Measurements from ENCODE around the gene ZNF664. TPM values are rescaled to one million over a fixed set of nuclear protein-coding genes. Genes with fewer than 3 reads are reported as not detected.

ZNF664 gene
- total RNA-seq, 6 donors from 2014 or later = 49.1 to 112 (median 91.8) TPM

DNA sequence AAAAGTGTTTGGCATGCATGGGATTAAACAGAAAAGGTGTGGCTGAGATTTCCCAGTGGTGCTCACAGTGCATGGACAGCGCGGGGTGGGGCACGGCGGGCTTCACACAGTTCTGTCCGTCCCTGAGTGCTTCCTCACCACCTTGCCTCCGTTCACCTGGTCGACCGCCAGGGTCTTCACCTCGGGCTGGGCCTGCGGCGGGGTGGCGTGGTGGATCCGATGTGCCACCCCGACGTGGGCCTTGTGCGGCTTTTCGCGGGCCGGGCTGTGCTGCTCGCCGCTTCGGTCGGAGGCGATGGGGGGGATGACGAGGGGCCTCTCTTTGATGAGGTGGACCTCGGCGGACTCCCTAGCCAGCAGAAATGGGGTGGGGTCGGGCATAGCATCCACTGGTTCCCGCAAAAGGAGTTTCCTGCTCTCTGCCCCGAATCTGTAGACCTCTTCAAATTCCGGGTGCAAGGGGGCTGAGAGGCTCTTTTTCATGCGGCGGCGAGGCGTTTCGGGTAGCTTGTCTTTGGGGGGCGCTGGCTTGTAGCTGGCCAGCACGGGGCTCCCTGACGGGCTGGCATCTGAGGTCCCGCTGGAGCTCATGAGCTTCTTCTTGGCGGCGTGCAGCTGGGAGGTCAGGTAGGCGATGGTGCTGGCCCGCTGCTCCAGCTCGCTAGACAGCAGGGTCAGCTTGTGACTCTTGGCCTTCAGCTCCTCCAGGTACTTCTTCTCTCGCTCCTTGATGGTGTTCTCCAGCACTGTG is 35.9 kb upstream of the ZNF664 start:
- TF ChIP-seq POLR2A (IDR thresholded peaks at IDR 0.05) (no peak), EP300 (IDR thresholded peaks at IDR 0.05) (no peak), CTCF (IDR thresholded peaks at IDR 0.05) (no peak), POLR2AphosphoS5 (IDR thresholded peaks at IDR 0.05) (no peak)
- Histone ChIP-seq H3K27me3 (no peaks in the 10 kb centered on the region), H3K36me3 (peaks cover 0 to 51% (median 28%) of the 10 kb centered on the region in 4 donors), H3K4me3 (no peak overlapping the region), H3K27ac (peak overlapping the region in 3 of 4 donors; percentile 41 to 64 (median 45)), H3K4me1 (peaks cover 7 to 38% (median 26%) of the 10 kb centered on the region in 4 donors), H3K9me3 (no peaks in the 10 kb centered on the region)
- WGBS, 2 donors = 93 to 95% methylated on average over 39 to 46 of the region's 46 CpGs
- ATAC-seq (ENCODE audit: low FRiP score in 2 of 2) (no peak), DNase-seq (peak in 1 of 2 donors; percentile 78)

GRCh38 chr12:123937707-123938591 is 35.1 kb upstream of the ZNF664 start:
- peak in 1 of 2 donors; percentile 56 for DNase-seq
- peak; percentile 25 to 61 for ATAC-seq (ENCODE audit: low FRiP score in 2 of 2)
- Histone ChIP-seq H3K36me3 (peaks cover 0 to 59% (median 34%) of the 10 kb centered on the region in 4 donors), H3K27me3 (no peaks in the 10 kb centered on the region), H3K4me1 (peaks cover 7 to 38% (median 26%) of the 10 kb centered on the region in 4 donors), H3K9me3 (no peaks in the 10 kb centered on the region), H3K27ac (peak overlapping the region; percentile 29 to 64 (median 43)), H3K4me3 (no peak overlapping the region)
- TF ChIP-seq CTCF (IDR thresholded peaks at IDR 0.05) (no peak), POLR2AphosphoS5 (IDR thresholded peaks at IDR 0.05) (peak in 1 of 2 donors; percentile 14)
- 51 to 53% methylated on average over 16 of the region's 16 CpGs for WGBS, 2 donors

GRCh38 chr12:123938679-123939480 is 34.1 kb upstream of the ZNF664 start:
- 86 to 90% methylated on average over 16 of the region's 16 CpGs for WGBS, 2 donors
- Histone ChIP-seq H3K27me3 (no peaks in the 10 kb centered on the region), H3K4me1 (peaks cover 7 to 39% (median 26%) of the 10 kb centered on the region in 4 donors), H3K4me3 (no peak overlapping the region), H3K27ac (peak overlapping the region; percentile 29 to 64 (median 43)), H3K9me3 (no peaks in the 10 kb centered on the region), H3K36me3 (peaks cover 0 to 65% (median 40%) of the 10 kb centered on the region in 4 donors)
- TF ChIP-seq POLR2A (IDR thresholded peaks at IDR 0.05) = no peak
- peak in 2 of 6 experiments; percentile 12 to 13 for TF ChIP-seq CTCF (IDR thresholded peaks at IDR 0.05)
- no peak for TF ChIP-seq EP300 (IDR thresholded peaks at IDR 0.05)
- no peak for TF ChIP-seq POLR2AphosphoS5 (IDR thresholded peaks at IDR 0.05)
- DNase-seq = no peak
- no peak for ATAC-seq (ENCODE audit: low FRiP score in 2 of 2)

GRCh38 chr12:123939716-123940626 is 33.0 kb upstream of the ZNF664 start:
- TF ChIP-seq CTCF (IDR thresholded peaks at IDR 0.05) (no peak), POLR2A (IDR thresholded peaks at IDR 0.05) (no peak), POLR2AphosphoS5 (IDR thresholded peaks at IDR 0.05) (no peak), EP300 (IDR thresholded peaks at IDR 0.05) (no peak)
- Histone ChIP-seq H3K27ac (no peak overlapping the region), H3K4me1 (peaks cover 7 to 35% (median 22%) of the 10 kb centered on the region in 4 donors), H3K36me3 (peaks cover 0 to 66% (median 44%) of the 10 kb centered on the region in 4 donors), H3K4me3 (no peak overlapping the region), H3K9me3 (no peaks in the 10 kb centered on the region), H3K27me3 (no peaks in the 10 kb centered on the region)
- peak in 1 of 2 donors; percentile 16 for DNase-seq
- 69 to 86% methylated on average over 8 to 16 of the region's 16 CpGs for WGBS, 2 donors
- no peak for ATAC-seq (ENCODE audit: low FRiP score in 2 of 2)

Data from upper lobe of left lung (tissue), 6 donors.